Activated CD4-positive, alpha-beta memory T cell treated with anti-CD3 and anti-CD28 coated beads for 36 hours (primary cell): Measurements from ENCODE around the gene U2SURP. TPM values are rescaled to one million over a fixed set of nuclear protein-coding genes. Genes with fewer than 3 reads are reported as not detected.
"Not testable (repeated sequence)": the region's sequence is repeated elsewhere in the genome, so short reads cannot be mapped to it uniquely, and the experiment has no call there.

Experiments used
- CTCF ChIA-PET: fragments of 350-600 bp; sonication (Branson Sonifier 250); formaldehyde crosslinking; loops from one replicate; lab custom pipeline; 2021; ENCODE audit warnings: antibody characterized with exemption, inconsistent platforms; lab: Charles Lee
- POLR2A ChIA-PET: fragments of 350-600 bp; sonication (Branson Sonifier 250); formaldehyde crosslinking; loops from one replicate; lab custom pipeline; 2021; ENCODE audit warnings: antibody characterized with exemption; lab: Charles Lee
- DNase-seq: peaks from one replicate; pipeline ENCODE4 v3.0.0-alpha.2; 2020
- H3K27ac Mint-ChIP-seq: one replicate; pipeline ENCODE4 v1.8.0; 2021; ENCODE audit warnings: mixed read lengths
- H3K27me3 Mint-ChIP-seq: one replicate; pipeline ENCODE4 v1.8.0; 2021; ENCODE audit warnings: mixed read lengths
- H3K36me3 Mint-ChIP-seq: one replicate; pipeline ENCODE4 v1.8.0; 2021; ENCODE audit warnings: mixed read lengths
- H3K4me1 Mint-ChIP-seq: one replicate; pipeline ENCODE4 v1.8.0; 2021; ENCODE audit warnings: low read depth, mixed read lengths
- H3K4me3 Mint-ChIP-seq: one replicate; pipeline ENCODE4 v1.8.0; 2021; ENCODE audit warnings: mild to moderate bottlenecking, mixed read lengths
- H3K9me3 Mint-ChIP-seq: one replicate; pipeline ENCODE4 v1.8.0; 2021; ENCODE audit warnings: mixed read lengths
- intact Hi-C: fragments of 100-400 bp; cut with micrococcal nuclease; formaldehyde crosslinking; loops from one replicate; pipeline ENCODE4 v1.15.1; 2023
- total RNA-seq, 2 experiments: library from RNA; stranded (reverse); gene quantifications; one replicate each; pipeline ENCODE4 v1.2.3, GENCODE V29; 2021

Gene U2SURP
- total RNA-seq, 2 experiments from 2014 or later: 178 to 182 TPM

GRCh38 chr3:142983318-142983717 is 18.1 kb upstream of the U2SURP start:
- H3K36me3 Mint-ChIP-seq: no peaks in the 10 kb centered on the region
- ChIA-PET CTCF (interaction anchor here (1.1 to 3.4 kb wide), 3 partner anchors 18 to 154 kb away, joined by 3 to 22 read pairs (median 3); partner anchors contain the start of gene U2SURP), POLR2A (no interaction called here)
- no peaks in the 10 kb centered on the region for H3K9me3 Mint-ChIP-seq
- H3K27me3 Mint-ChIP-seq: peaks cover 10% of the 10 kb centered on the region
- no peaks in the 10 kb centered on the region for H3K4me1 Mint-ChIP-seq
- intact Hi-C loops: no loop called here
- no peak for DNase-seq
- no peak overlapping the region for H3K27ac Mint-ChIP-seq
- no peak overlapping the region for H3K4me3 Mint-ChIP-seq

GRCh38 chr3:142984255-142984654 is 17.1 kb upstream of the U2SURP start:
- ChIA-PET POLR2A (no interaction called here), CTCF (interaction anchor here (0.7 to 3.4 kb wide), 3 partner anchors 19 to 788 kb away, joined by 3 to 22 read pairs (median 3); no protein-coding TSS in a partner anchor)
- intact Hi-C loops: no loop called here
- Mint-ChIP-seq H3K9me3 (no peaks in the 10 kb centered on the region), H3K36me3 (no peaks in the 10 kb centered on the region), H3K4me1 (no peaks in the 10 kb centered on the region), H3K27me3 (peaks cover 10% of the 10 kb centered on the region), H3K4me3 (no peak overlapping the region), H3K27ac (no peak overlapping the region)
- DNase-seq: no peak

GRCh38 chr3:142987080-142987700 is 14.2 kb upstream of the U2SURP start:
- no peaks in the 10 kb centered on the region for H3K9me3 Mint-ChIP-seq
- H3K36me3 Mint-ChIP-seq: no peaks in the 10 kb centered on the region
- intact Hi-C loops: loop anchor here (1.0 to 2.0 kb wide), 3 partner anchors 58 to 400 kb away; no protein-coding TSS in a partner anchor
- CTCF ChIA-PET: interaction anchor here (0.6 to 2.6 kb wide), 17 partner anchors 8 to 626 kb away, joined by 3 to 24 read pairs (median 3); partner anchors contain the start of gene U2SURP
- H3K4me1 Mint-ChIP-seq: no peaks in the 10 kb centered on the region
- peaks cover 10% of the 10 kb centered on the region for H3K27me3 Mint-ChIP-seq
- POLR2A ChIA-PET: no interaction called here
- no peak overlapping the region for H3K27ac Mint-ChIP-seq
- no peak overlapping the region for H3K4me3 Mint-ChIP-seq
- no peak for DNase-seq

- Mint-ChIP-seq H3K4me3 (no peak overlapping the region), H3K27ac (no peak overlapping the region), H3K36me3 (no peaks in the 10 kb centered on the region), H3K4me1 (no peaks in the 10 kb centered on the region), H3K9me3 (no peaks in the 10 kb centered on the region), H3K27me3 (peaks cover 10% of the 10 kb centered on the region)
- no peak for DNase-seq
- intact Hi-C loops: loop anchor here (1.0 to 2.0 kb wide), 3 partner anchors 58 to 401 kb away; no protein-coding TSS in a partner anchor
- ChIA-PET CTCF (interaction anchor here (0.6 to 2.6 kb wide), 11 partner anchors 8 to 401 kb away, joined by 3 to 24 read pairs (median 4); partner anchors contain the start of gene U2SURP), POLR2A (no interaction called here)
Observed at GRCh38 chr3:142987707-142988106, 13.7 kb upstream of the U2SURP start.

GRCh38 chr3:142988221-142988620 is 13.1 kb upstream of the U2SURP start:
- H3K36me3 Mint-ChIP-seq, POLR2A ChIA-PET, intact Hi-C loops, H3K4me1 Mint-ChIP-seq, H3K4me3 Mint-ChIP-seq, H3K9me3 Mint-ChIP-seq, DNase-seq, H3K27ac Mint-ChIP-seq, H3K27me3 Mint-ChIP-seq: not testable (repeated sequence)
- CTCF ChIA-PET: interaction anchor here (0.9 to 2.6 kb wide), 5 partner anchors 9 to 159 kb away, joined by 3 to 24 read pairs (median 4); no protein-coding TSS in a partner anchor

GRCh38 chr3:142988826-142989225 is 12.5 kb upstream of the U2SURP start:
- H3K27me3 Mint-ChIP-seq, POLR2A ChIA-PET, H3K36me3 Mint-ChIP-seq, H3K27ac Mint-ChIP-seq, DNase-seq, intact Hi-C loops, H3K9me3 Mint-ChIP-seq, H3K4me3 Mint-ChIP-seq, H3K4me1 Mint-ChIP-seq: not testable (repeated sequence)
- CTCF ChIA-PET: interaction anchor here (3.2 kb wide), 1 partner anchor 160 kb away, joined by 27 read pairs; no protein-coding TSS in a partner anchor

- POLR2A ChIA-PET: interaction anchor here (1.2 kb wide), 1 partner anchor 11 kb away, joined by 6 read pairs; the partner anchor contains the start of gene U2SURP
- CTCF ChIA-PET: interaction anchor here (1.0 to 3.2 kb wide), 4 partner anchors 8 to 404 kb away, joined by 3 to 27 read pairs (median 4); no protein-coding TSS in a partner anchor
- Mint-ChIP-seq H3K27me3 (peaks cover 8% of the 10 kb centered on the region), H3K9me3 (no peaks in the 10 kb centered on the region), H3K4me1 (peaks cover 2% of the 10 kb centered on the region), H3K4me3 (no peak overlapping the region), H3K36me3 (no peaks in the 10 kb centered on the region), H3K27ac (no peak overlapping the region)
- intact Hi-C loops: loop anchor here (5.0 kb wide), 1 partner anchor 148 kb away; no protein-coding TSS in a partner anchor
- no peak for DNase-seq
Observed at GRCh38 chr3:142990721-142991120, 10.6 kb upstream of the U2SURP start.

- H3K27me3 Mint-ChIP-seq: peaks cover 8% of the 10 kb centered on the region
- CTCF ChIA-PET: interaction anchor here (0.5 to 3.5 kb wide), 3 partner anchors 9 to 681 kb away, joined by 3 to 27 read pairs (median 3); partner anchors contain the start of gene U2SURP
- H3K4me1 Mint-ChIP-seq: peaks cover 2% of the 10 kb centered on the region
- POLR2A ChIA-PET: no interaction called here
- H3K27ac Mint-ChIP-seq: no peak overlapping the region
- H3K36me3 Mint-ChIP-seq: no peaks in the 10 kb centered on the region
- intact Hi-C loops: loop anchor here (5.0 kb wide), 1 partner anchor 150 kb away; no protein-coding TSS in a partner anchor
- no peaks in the 10 kb centered on the region for H3K9me3 Mint-ChIP-seq
- no peak for DNase-seq
- no peak overlapping the region for H3K4me3 Mint-ChIP-seq
Observed at GRCh38 chr3:142992323-142992722, 9.0 kb upstream of the U2SURP start.

GRCh38 chr3:142993958-142994442 is 7.4 kb upstream of the U2SURP start:
- POLR2A ChIA-PET: no interaction called here
- intact Hi-C loops: loop anchor here (1.0 to 5.0 kb wide), 3 partner anchors 152 to 407 kb away; no protein-coding TSS in a partner anchor
- no peak overlapping the region for H3K27ac Mint-ChIP-seq

GRCh38 chr3:142997330-142997729 is 4.0 kb upstream of the U2SURP start:
- Mint-ChIP-seq H3K4me1 (peaks cover 12% of the 10 kb centered on the region), H3K36me3 (peaks cover under 1% of the 10 kb centered on the region), H3K27me3 (peaks cover 2% of the 10 kb centered on the region), H3K4me3 (no peak overlapping the region), H3K27ac (no peak overlapping the region), H3K9me3 (no peaks in the 10 kb centered on the region)
- DNase-seq: no peak
- intact Hi-C loops: no loop called here
- POLR2A ChIA-PET: no interaction called here
- CTCF ChIA-PET: interaction anchor here (0.8 to 1.7 kb wide), 2 partner anchors 16 to 169 kb away, joined by 3 to 8 read pairs; no protein-coding TSS in a partner anchor

More at GRCh38 chr3:142993958-142994442, 7.4 kb upstream of the U2SURP start:
- CTCF ChIA-PET: interaction anchor here (0.6 to 3.5 kb wide), 4 partner anchors 22 to 407 kb away, joined by 3 to 27 read pairs (median 3); no protein-coding TSS in a partner anchor
- no peaks in the 10 kb centered on the region for H3K36me3 Mint-ChIP-seq
- no peak overlapping the region for H3K4me3 Mint-ChIP-seq
- peak; percentile 75 for DNase-seq
- peaks cover 2% of the 10 kb centered on the region for H3K4me1 Mint-ChIP-seq
- no peaks in the 10 kb centered on the region for H3K9me3 Mint-ChIP-seq
- H3K27me3 Mint-ChIP-seq: peaks cover 7% of the 10 kb centered on the region

GRCh38 chr3:142998439-142998838 is 2.9 kb upstream of the U2SURP start:
- POLR2A ChIA-PET: interaction anchor here (0.6 kb wide), 1 partner anchor 27 kb away, joined by 3 read pairs; no protein-coding TSS in a partner anchor
- DNase-seq: no peak
- no peak overlapping the region for H3K4me3 Mint-ChIP-seq
- H3K36me3 Mint-ChIP-seq: peaks cover 3% of the 10 kb centered on the region
- H3K27ac Mint-ChIP-seq: no peak overlapping the region
- CTCF ChIA-PET: interaction anchor here (1.1 kb wide), 1 partner anchor 8 kb away, joined by 3 read pairs; no protein-coding TSS in a partner anchor
- intact Hi-C loops: no loop called here
- no peaks in the 10 kb centered on the region for H3K9me3 Mint-ChIP-seq
- peaks cover 2% of the 10 kb centered on the region for H3K27me3 Mint-ChIP-seq
- H3K4me1 Mint-ChIP-seq: peaks cover 16% of the 10 kb centered on the region
